Loucy (cell line): ENCODE measurements around the gene PTGDS.

ENCODE experiments used
- EZH2phosphoT487 ChIP-seq: fragments of 200-600 bp; IDR thresholded peaks from 2 replicates; pipeline ENCODE4 v1.6.1; 2018; ENCODE audit warnings: antibody characterized with exemption, mild to moderate bottlenecking, moderate library complexity, borderline replicate concordance
- TF ChIP-seq, protein P1 (sequence below): fragments of 200-600 bp; sonication (generic); conservative IDR thresholded peaks from 2 replicates; pipeline ENCODE4 v1.5.1; 2014; ENCODE audit warnings: mild to moderate bottlenecking, antibody characterized with exemption, low read length

DNA sequence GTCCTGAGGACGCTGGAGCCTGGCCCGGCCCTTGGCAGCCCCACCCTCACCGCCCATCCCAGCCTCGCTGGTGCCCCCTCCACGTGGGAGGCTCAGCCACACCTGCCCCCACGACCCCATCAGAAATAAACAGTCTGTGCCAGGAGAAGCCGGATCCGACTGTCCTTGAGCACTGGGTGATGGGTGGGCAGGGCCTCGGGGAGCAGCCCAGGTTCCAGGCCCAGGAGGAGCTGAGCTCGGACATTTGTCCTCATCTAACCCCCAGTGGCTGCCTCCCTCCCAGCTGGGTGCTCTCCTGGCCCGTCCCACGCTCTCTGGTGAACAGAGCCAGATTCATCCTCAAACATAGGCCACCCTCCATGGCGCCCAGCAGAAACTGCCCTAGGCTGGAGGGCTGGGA lies 4.6 kb upstream of the PTGDS start:
- TF ChIP-seq, protein P1, sequence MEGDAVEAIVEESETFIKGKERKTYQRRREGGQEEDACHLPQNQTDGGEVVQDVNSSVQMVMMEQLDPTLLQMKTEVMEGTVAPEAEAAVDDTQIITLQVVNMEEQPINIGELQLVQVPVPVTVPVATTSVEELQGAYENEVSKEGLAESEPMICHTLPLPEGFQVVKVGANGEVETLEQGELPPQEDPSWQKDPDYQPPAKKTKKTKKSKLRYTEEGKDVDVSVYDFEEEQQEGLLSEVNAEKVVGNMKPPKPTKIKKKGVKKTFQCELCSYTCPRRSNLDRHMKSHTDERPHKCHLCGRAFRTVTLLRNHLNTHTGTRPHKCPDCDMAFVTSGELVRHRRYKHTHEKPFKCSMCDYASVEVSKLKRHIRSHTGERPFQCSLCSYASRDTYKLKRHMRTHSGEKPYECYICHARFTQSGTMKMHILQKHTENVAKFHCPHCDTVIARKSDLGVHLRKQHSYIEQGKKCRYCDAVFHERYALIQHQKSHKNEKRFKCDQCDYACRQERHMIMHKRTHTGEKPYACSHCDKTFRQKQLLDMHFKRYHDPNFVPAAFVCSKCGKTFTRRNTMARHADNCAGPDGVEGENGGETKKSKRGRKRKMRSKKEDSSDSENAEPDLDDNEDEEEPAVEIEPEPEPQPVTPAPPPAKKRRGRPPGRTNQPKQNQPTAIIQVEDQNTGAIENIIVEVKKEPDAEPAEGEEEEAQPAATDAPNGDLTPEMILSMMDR: no peak
- no peak for TF ChIP-seq EZH2phosphoT487
